Breast epithelium (tissue), 4 donors: ENCODE data around the gene RFX3. TPM values are rescaled to one million over a fixed set of nuclear protein-coding genes. Genes with fewer than 3 reads are reported as not detected.

ENCODE experiments used
- DNase-seq, 2 donors: peaks; one replicate each; pipeline ENCODE4 v3.0.0-alpha.2; 2019; ENCODE audit warnings: low spot score in 2 of 2
- H3K27ac ChIP-seq, 2 donors: fragments of 200-600 bp; sonication (generic) in 1 of 2; one replicate each; pipeline ENCODE4 v1.5.1; 2016 to 2019; ENCODE audit warnings: mild to moderate bottlenecking in 1 of 2
- H3K27me3 ChIP-seq, 2 donors: fragments of 200-600 bp; sonication (generic) in 1 of 2; one replicate each; pipeline versions ENCODE4 v1.5.1 to v1.6.0; 2017 to 2019; ENCODE audit warnings: control low read depth in 1 of 2, mild to moderate bottlenecking in 1 of 2
- H3K36me3 ChIP-seq: fragments of 200-600 bp; one replicate; pipeline ENCODE4 v1.5.1; 2019
- H3K4me1 ChIP-seq, 2 donors: fragments of 200-600 bp; sonication (generic); one replicate each; pipeline ENCODE4 v1.5.1; 2016 to 2019; ENCODE audit warnings: control low read depth in 1 of 2
- H3K4me3 ChIP-seq, 3 donors: fragments of 200-600 bp; sonication (generic); 1 replicate in 2 of 3; 2 replicates in 1 of 3; pipeline ENCODE4 v1.5.1; 2016 to 2019; ENCODE audit warnings: mild to moderate bottlenecking in 3 of 3, moderate library complexity in 2 of 3
- H3K9me3 ChIP-seq, 2 donors: fragments of 200-600 bp; sonication (generic) in 1 of 2; one replicate each; pipeline ENCODE4 v1.5.1; 2016 to 2019; ENCODE audit warnings: control low read depth in 1 of 2
- POLR2A ChIP-seq: fragments of 450-650 bp; IDR thresholded peaks from one replicate; pipeline ENCODE4 v1.6.1; 2016; ENCODE audit warnings: antibody characterized with exemption, mild to moderate bottlenecking, moderate library complexity
- POLR2AphosphoS5 ChIP-seq, 3 donors: sonication (generic); formaldehyde crosslinking; IDR thresholded peaks; one replicate each; pipeline ENCODE4 v1.6.1; 2017; ENCODE audit warnings: antibody characterized with exemption in 3 of 3
- intact Hi-C: fragments of 100-400 bp; cut with DNase I; formaldehyde crosslinking; loops from one replicate; pipeline ENCODE4 v1.15.1; 2023; ENCODE audit warnings: low total_unique reads
- total RNA-seq, 3 donors: library from RNA; depleted of rRNA; stranded (reverse); fragments of >200 nt; gene quantifications; one replicate each; pipeline ENCODE4 v1.1.0, GENCODE V29; 2016
- TF ChIP-seq, protein P1 (sequence below), 3 donors: fragments of 450-650 bp; IDR thresholded peaks; one replicate each; pipeline ENCODE4 v1.5.1; 2016 to 2017; ENCODE audit warnings: antibody characterized with exemption in 3 of 3, mild to moderate bottlenecking in 3 of 3, moderate library complexity in 3 of 3

RFX3 gene
- total RNA-seq, 3 donors from 2014 or later = 9.3 to 18.0 (median 13.8) TPM

DNA sequence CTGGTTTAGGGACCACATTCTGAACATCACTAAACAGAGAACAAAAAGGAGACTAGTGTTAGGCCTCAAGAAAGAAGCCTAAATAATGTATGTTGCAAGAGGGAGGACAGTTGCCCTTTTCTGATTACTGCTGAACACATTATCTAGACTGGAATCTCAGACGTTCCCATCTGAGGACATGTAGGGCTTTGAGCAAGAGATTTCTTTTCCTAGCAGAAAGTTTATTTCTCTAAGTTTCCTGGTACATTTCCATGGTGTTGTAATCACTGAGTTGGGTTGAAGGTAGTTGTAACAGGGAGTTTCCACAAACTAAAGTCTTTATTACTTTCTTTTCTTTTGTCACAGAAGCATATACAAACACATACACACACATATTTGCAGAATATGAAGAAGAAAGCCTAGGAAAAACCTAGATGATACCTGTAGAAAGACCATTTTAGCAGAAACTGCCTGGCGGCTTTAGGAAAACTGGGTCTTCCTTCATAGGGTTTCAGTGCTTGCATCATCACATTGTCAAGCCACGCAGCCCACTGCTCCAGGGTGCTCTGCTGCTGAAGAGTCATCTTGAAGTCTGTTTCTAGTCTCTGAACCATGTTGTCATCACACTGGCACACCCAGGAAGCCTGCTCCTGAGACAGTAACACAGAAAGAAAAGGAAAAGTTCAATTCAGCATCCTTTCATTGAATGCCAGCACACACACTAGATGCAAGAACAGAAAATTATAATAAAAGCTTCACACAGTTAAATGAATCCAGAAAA is 269.1 kb downstream of the RFX3 start:
- Histone ChIP-seq H3K4me1 (no peaks in the 10 kb centered on the region), H3K27ac (no peak overlapping the region), H3K4me3 (no peak overlapping the region), H3K9me3 (no peaks in the 10 kb centered on the region), H3K27me3 (no peaks in the 10 kb centered on the region), H3K36me3 (no peaks in the 10 kb centered on the region)
- TF ChIP-seq POLR2A = no peak
- TF ChIP-seq POLR2AphosphoS5 (IDR thresholded peaks at IDR 0.05) = no peak
- TF ChIP-seq, protein P1, sequence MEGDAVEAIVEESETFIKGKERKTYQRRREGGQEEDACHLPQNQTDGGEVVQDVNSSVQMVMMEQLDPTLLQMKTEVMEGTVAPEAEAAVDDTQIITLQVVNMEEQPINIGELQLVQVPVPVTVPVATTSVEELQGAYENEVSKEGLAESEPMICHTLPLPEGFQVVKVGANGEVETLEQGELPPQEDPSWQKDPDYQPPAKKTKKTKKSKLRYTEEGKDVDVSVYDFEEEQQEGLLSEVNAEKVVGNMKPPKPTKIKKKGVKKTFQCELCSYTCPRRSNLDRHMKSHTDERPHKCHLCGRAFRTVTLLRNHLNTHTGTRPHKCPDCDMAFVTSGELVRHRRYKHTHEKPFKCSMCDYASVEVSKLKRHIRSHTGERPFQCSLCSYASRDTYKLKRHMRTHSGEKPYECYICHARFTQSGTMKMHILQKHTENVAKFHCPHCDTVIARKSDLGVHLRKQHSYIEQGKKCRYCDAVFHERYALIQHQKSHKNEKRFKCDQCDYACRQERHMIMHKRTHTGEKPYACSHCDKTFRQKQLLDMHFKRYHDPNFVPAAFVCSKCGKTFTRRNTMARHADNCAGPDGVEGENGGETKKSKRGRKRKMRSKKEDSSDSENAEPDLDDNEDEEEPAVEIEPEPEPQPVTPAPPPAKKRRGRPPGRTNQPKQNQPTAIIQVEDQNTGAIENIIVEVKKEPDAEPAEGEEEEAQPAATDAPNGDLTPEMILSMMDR (IDR thresholded peaks at IDR 0.05) = no peak
- DNase-seq = no peak
- intact Hi-C loops = no loop called here

DNA sequence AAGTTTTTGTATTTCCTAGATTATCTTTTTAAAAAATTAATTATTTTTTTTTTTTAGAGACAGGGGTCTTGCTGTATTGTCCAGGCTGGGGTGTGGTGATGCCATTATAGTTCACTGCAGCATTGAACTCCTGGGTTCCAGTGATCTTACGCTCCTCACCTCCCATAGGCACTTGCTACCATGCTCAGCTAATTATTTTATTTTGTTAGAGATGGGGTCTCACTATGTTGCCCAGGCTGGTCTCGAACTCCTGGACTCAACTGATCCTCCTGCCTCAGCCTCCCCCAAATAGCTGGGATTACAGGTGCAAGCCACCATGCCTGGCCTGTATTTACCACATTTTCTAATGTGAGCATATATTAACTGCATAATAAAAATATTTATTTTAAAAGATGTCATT is 274.5 kb downstream of the RFX3 start:
- Histone ChIP-seq H3K9me3 (no peaks in the 10 kb centered on the region), H3K27ac (no peak overlapping the region), H3K4me3 (no peak overlapping the region), H3K36me3 (no peaks in the 10 kb centered on the region), H3K27me3 (no peaks in the 10 kb centered on the region), H3K4me1 (no peaks in the 10 kb centered on the region)
- DNase-seq = no peak
- TF ChIP-seq POLR2A = no peak
- TF ChIP-seq POLR2AphosphoS5 (IDR thresholded peaks at IDR 0.05) = no peak
- TF ChIP-seq, protein P1 (IDR thresholded peaks at IDR 0.05) = no peak
- intact Hi-C loops = no loop called here

DNA sequence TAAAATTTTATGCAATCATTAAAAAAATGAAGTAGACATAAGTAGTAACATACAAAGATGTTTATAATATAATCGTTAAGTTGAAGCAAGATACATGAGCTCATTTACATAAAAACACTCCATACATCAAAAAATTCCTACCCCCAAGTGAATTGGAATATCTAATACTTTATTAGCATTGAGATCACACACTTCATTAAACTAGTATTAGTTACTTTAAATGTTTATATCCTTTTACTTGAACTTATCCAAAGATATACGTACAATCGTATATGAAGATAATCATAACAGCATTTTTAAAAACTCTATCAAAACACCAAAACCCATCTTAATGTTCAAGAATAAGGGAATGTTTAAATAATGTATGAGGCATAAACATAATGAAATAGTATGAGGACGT is 275.1 kb downstream of the RFX3 start:
- Histone ChIP-seq H3K27me3 (no peaks in the 10 kb centered on the region), H3K4me1 (no peaks in the 10 kb centered on the region), H3K4me3 (no peak overlapping the region), H3K9me3 (no peaks in the 10 kb centered on the region), H3K27ac (no peak overlapping the region), H3K36me3 (no peaks in the 10 kb centered on the region)
- no peak for TF ChIP-seq POLR2AphosphoS5 (IDR thresholded peaks at IDR 0.05)
- TF ChIP-seq POLR2A = no peak
- TF ChIP-seq, protein P1 (IDR thresholded peaks at IDR 0.05) = no peak
- intact Hi-C loops = no loop called here
- no peak for DNase-seq

DNA sequence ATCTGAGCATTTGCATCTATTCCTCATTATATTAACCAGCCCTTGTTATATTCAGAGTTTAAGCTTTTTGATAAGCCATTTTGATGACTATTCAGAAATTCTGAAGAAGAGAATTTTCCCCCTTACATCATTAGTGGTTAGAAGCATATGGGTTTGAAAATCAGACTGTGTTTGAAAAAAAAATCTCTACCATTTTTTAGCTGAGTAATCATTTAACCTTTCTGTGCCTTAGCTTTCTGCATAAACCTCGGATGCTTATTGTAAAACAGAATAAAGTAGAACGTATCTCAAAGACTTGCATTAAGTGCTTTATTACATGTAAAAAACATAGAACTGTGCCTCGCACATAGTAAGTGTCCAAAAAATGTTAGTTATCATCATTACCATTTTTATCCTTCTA is 278.6 kb downstream of the RFX3 start:
- intact Hi-C loops = no loop called here
- Histone ChIP-seq H3K4me3 (no peak overlapping the region), H3K9me3 (no peaks in the 10 kb centered on the region), H3K27ac (no peak overlapping the region), H3K4me1 (no peaks in the 10 kb centered on the region), H3K36me3 (no peaks in the 10 kb centered on the region), H3K27me3 (no peaks in the 10 kb centered on the region)
- TF ChIP-seq, protein P1 (IDR thresholded peaks at IDR 0.05) = no peak
- TF ChIP-seq POLR2A (no peak), POLR2AphosphoS5 (IDR thresholded peaks at IDR 0.05) (no peak)
- DNase-seq = no peak

DNA sequence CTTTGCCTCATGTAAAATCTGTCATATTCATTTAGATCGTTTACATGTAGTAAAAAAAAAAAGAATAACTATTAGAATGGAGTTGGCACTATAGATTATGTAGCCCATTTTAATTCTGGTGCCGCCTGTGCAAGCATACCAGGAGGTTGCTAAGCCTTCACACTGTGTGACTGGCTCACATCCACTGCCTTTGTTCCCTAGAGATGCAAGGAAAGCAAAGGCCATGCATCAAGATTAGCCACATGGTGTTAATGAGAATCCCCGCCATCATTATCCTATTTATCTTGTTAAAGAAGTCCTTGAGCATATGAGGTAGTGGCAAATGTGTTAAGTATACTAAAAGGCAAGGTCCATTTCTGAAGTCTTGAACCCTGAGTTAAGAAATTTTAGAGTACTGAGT is 279.6 kb downstream of the RFX3 start:
- Histone ChIP-seq H3K9me3 (no peaks in the 10 kb centered on the region), H3K4me1 (no peaks in the 10 kb centered on the region), H3K4me3 (no peak overlapping the region), H3K27ac (no peak overlapping the region), H3K36me3 (no peaks in the 10 kb centered on the region), H3K27me3 (no peaks in the 10 kb centered on the region)
- TF ChIP-seq POLR2A = no peak
- TF ChIP-seq, protein P1 (IDR thresholded peaks at IDR 0.05) = no peak
- no peak for TF ChIP-seq POLR2AphosphoS5 (IDR thresholded peaks at IDR 0.05)
- intact Hi-C loops = no loop called here
- DNase-seq = no peak
